HepG2 (cell line): Measurements from ENCODE around the gene NCDN. TPM values are rescaled to one million over a fixed set of nuclear protein-coding genes. Genes with fewer than 3 reads are reported as not detected.

Experiments
- polyA plus RNA-seq, 8 experiments: library from polyadenylated mRNA; depleted of rRNA in 3 of 8; stranded (reverse) in 7 of 8; unstranded in 1 of 8; fragments of >200 nt; fragmentation: Illumina TruSeq in 4 of 8; extraction: Trizol in 4 of 8; gene quantifications; 2 replicates each; pipeline versions ENCODE4 v1.2.1 to v1.2.3, GENCODE V29; 2011 to 2016; ENCODE audit warnings: low read depth in 4 of 8, missing spikeins in 1 of 8, mixed read lengths in 1 of 8; ENCODE audit not compliant: insufficient read depth in 1 of 8
- total RNA-seq, 5 experiments: library from RNA; depleted of rRNA; stranded (reverse); fragments of >200 nt; fragmentation: Illumina TruSeq; extraction: Trizol; gene quantifications; 2 replicates each; pipeline ENCODE4 v1.2.3, GENCODE V29; 2016; ENCODE audit warnings: low read depth in 1 of 5

Gene NCDN
- total and polyA plus RNA-seq, 2 of the 13 experiments (the other 11 are each of a cell fraction or from before 2014, with no cell fraction given), result 6.6 to 9.3 TPM

Other genes starting within 250 kb of the NCDN start
- 15.9 and 33.4 TPM in 2 replicates for gene KIAA0319L, start 396 bp upstream of the NCDN start, total RNA-seq (2016; rRNA removed; fragmentation: Illumina TruSeq; extraction: Trizol)
- 74.3 and 82.6 TPM in 2 replicates for gene KIAA0319L, start 396 bp upstream of the NCDN start, polyA plus RNA-seq (2011; rRNA removed)
- gene TFAP2E, start 15.5 kb downstream of the NCDN start, total RNA-seq (2016; rRNA removed; fragmentation: Illumina TruSeq; extraction: Trizol), result 0.31 and 0.44 TPM in 2 replicates
- gene TFAP2E, start 15.5 kb downstream of the NCDN start, polyA plus RNA-seq (2011; rRNA removed), result 0.41 and 0.46 TPM in 2 replicates
- gene PSMB2, start 83.7 kb downstream of the NCDN start, total RNA-seq (2016; rRNA removed; fragmentation: Illumina TruSeq; extraction: Trizol), result 62.2 and 102 TPM in 2 replicates
- gene PSMB2, start 83.7 kb downstream of the NCDN start, polyA plus RNA-seq (2011; rRNA removed), result 50.5 and 60.6 TPM in 2 replicates
- 1.1 TPM in 2 replicates for gene C1orf216, start 161.1 kb downstream of the NCDN start, total RNA-seq (2016; rRNA removed; fragmentation: Illumina TruSeq; extraction: Trizol)
- 0.37 and 0.48 TPM in 2 replicates for gene C1orf216, start 161.1 kb downstream of the NCDN start, polyA plus RNA-seq (2011; rRNA removed)
- gene CLSPN, start 212.2 kb downstream of the NCDN start, total RNA-seq (2016; rRNA removed; fragmentation: Illumina TruSeq; extraction: Trizol), result 32.5 and 51.7 TPM in 2 replicates
- 2.2 and 2.5 TPM in 2 replicates for gene CLSPN, start 212.2 kb downstream of the NCDN start, polyA plus RNA-seq (2011; rRNA removed)